Vagina (tissue), 2 donors: ENCODE data around the gene INTS7. TPM values are rescaled to one million over a fixed set of nuclear protein-coding genes. Genes with fewer than 3 reads are reported as not detected.

Experiments used
- DNase-seq, 2 donors: peaks; one replicate each; pipeline ENCODE4 v3.0.0-alpha.2; 2017; ENCODE audit errors: extremely low spot score in 2 of 2
- H3K27ac ChIP-seq: fragments of 200-600 bp; sonication (generic); one replicate; pipeline ENCODE4 v1.5.1; 2019
- H3K27me3 ChIP-seq: fragments of 200-600 bp; sonication (generic); one replicate; pipeline ENCODE4 v1.5.1; 2019
- H3K36me3 ChIP-seq, 2 donors: fragments of 200-600 bp; sonication (generic); one replicate each; pipeline ENCODE4 v1.5.1; 2017 to 2019
- H3K4me1 ChIP-seq: fragments of 200-600 bp; sonication (generic); one replicate; pipeline ENCODE4 v1.5.1; 2019
- H3K4me3 ChIP-seq, 2 donors: fragments of 200-600 bp; sonication (generic); 1 replicate in 1 of 2; 2 replicates in 1 of 2; pipeline ENCODE4 v1.5.1; 2016 to 2019
- H3K9me3 ChIP-seq: fragments of 200-600 bp; sonication (generic); one replicate; pipeline ENCODE4 v1.5.1; 2019
- CTCF ChIP-seq, 3 experiments: fragments of 450-650 bp in 2 of 3; fragments of 200-600 bp in 1 of 3; sonication (generic) in 1 of 3; IDR thresholded peaks; one replicate each; pipeline ENCODE4 v1.5.1; 2017 to 2019; ENCODE audit warnings: antibody characterized with exemption in 3 of 3, mild to moderate bottlenecking in 2 of 3, moderate library complexity in 2 of 3
- POLR2A ChIP-seq, 2 donors: fragments of 450-650 bp; IDR thresholded peaks; one replicate each; pipeline ENCODE4 v1.6.1; 2017; ENCODE audit warnings: antibody characterized with exemption in 2 of 2, mild to moderate bottlenecking in 2 of 2, moderate library complexity in 2 of 2
- POLR2AphosphoS5 ChIP-seq, 2 donors: sonication (generic); formaldehyde crosslinking; IDR thresholded peaks; one replicate each; pipeline ENCODE4 v1.9.0; 2017; ENCODE audit warnings: antibody characterized with exemption in 2 of 2, mild to moderate bottlenecking in 2 of 2, low read depth in 1 of 2; ENCODE audit not compliant: insufficient read depth in 1 of 2
- intact Hi-C: fragments of 100-400 bp; cut with DNase I; formaldehyde crosslinking; loops from one replicate; pipeline ENCODE4 v1.15.1; 2023
- total RNA-seq: library from RNA; depleted of rRNA; stranded (reverse); fragments of >200 nt; gene quantifications from one replicate; pipeline ENCODE4 v1.2.3, GENCODE V29; 2016

INTS7 gene
- total RNA-seq, 1 donor from 2014 or later = 10.8 TPM

GRCh38 chr1:212045981-212046380 is 10.6 kb upstream of the INTS7 start:
- intact Hi-C loops = no loop called here
- H3K27ac ChIP-seq = no peak overlapping the region
- no peaks in the 10 kb centered on the region for H3K4me1 ChIP-seq
- H3K9me3 ChIP-seq = no peaks in the 10 kb centered on the region
- DNase-seq = no peak
- no peak overlapping the region for H3K4me3 ChIP-seq
- TF ChIP-seq POLR2AphosphoS5 (IDR thresholded peaks at IDR 0.05; ENCODE audit: insufficient read depth in 1 of 2, low read depth in 1 of 2) = no peak
- no peak for TF ChIP-seq POLR2A (IDR thresholded peaks at IDR 0.05)
- no peak for TF ChIP-seq CTCF (IDR thresholded peaks at IDR 0.05)
- H3K36me3 ChIP-seq = no peaks in the 10 kb centered on the region
- H3K27me3 ChIP-seq = no peaks in the 10 kb centered on the region

DNA sequence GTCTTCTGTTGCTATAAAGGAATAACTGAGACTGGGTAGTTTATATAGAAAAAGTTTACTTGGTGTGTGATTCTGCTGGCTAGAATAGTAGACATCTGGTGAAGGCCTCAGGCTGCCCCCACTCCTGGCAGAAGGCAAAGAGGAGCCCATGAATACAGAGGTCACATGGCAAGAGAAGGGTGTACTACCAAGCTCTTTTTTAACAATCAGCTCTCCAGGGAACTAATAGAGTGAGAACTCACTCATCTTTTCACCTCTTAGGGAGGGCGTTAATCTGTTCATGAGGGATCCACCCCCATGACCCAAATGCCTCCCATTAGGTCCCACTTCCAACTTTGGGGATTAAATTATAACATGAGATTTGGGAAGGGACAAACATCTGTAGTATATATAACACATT is 9.5 kb upstream of the INTS7 start:
- no peak overlapping the region for H3K4me3 ChIP-seq
- TF ChIP-seq CTCF (IDR thresholded peaks at IDR 0.05) = no peak
- no peak for TF ChIP-seq POLR2AphosphoS5 (IDR thresholded peaks at IDR 0.05; ENCODE audit: insufficient read depth in 1 of 2, low read depth in 1 of 2)
- no peak for TF ChIP-seq POLR2A (IDR thresholded peaks at IDR 0.05)
- no peaks in the 10 kb centered on the region for H3K9me3 ChIP-seq
- intact Hi-C loops = no loop called here
- no peaks in the 10 kb centered on the region for H3K4me1 ChIP-seq
- DNase-seq = no peak
- H3K36me3 ChIP-seq = no peaks in the 10 kb centered on the region
- H3K27me3 ChIP-seq = no peaks in the 10 kb centered on the region
- H3K27ac ChIP-seq = no peak overlapping the region

DNA sequence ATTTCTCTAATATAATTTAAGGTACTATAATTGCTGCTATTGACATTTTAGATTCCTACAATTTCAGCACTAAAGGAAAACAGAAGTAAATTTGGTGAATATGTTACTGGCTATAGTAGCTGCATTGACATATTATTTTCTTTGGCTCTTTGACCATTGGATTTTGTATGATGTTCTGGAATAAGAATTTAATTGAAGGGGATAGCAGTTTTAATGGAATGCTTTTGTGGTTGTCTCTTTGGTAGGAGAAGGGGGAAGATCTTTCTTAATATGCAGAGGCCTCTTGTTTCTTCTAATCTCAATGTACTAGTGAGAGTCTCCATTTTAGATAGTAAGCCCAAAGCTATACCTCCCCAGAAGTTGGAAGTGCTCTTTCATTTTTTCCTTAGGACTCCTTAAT is 7.1 kb upstream of the INTS7 start:
- Histone ChIP-seq H3K4me1 (no peaks in the 10 kb centered on the region), H3K27me3 (no peaks in the 10 kb centered on the region), H3K9me3 (no peaks in the 10 kb centered on the region), H3K27ac (no peak overlapping the region), H3K36me3 (no peaks in the 10 kb centered on the region), H3K4me3 (no peak overlapping the region)
- TF ChIP-seq POLR2A (IDR thresholded peaks at IDR 0.05) (no peak), CTCF (IDR thresholded peaks at IDR 0.05) (no peak), POLR2AphosphoS5 (IDR thresholded peaks at IDR 0.05; ENCODE audit: insufficient read depth in 1 of 2, low read depth in 1 of 2) (no peak)
- intact Hi-C loops = no loop called here
- no peak for DNase-seq

DNA sequence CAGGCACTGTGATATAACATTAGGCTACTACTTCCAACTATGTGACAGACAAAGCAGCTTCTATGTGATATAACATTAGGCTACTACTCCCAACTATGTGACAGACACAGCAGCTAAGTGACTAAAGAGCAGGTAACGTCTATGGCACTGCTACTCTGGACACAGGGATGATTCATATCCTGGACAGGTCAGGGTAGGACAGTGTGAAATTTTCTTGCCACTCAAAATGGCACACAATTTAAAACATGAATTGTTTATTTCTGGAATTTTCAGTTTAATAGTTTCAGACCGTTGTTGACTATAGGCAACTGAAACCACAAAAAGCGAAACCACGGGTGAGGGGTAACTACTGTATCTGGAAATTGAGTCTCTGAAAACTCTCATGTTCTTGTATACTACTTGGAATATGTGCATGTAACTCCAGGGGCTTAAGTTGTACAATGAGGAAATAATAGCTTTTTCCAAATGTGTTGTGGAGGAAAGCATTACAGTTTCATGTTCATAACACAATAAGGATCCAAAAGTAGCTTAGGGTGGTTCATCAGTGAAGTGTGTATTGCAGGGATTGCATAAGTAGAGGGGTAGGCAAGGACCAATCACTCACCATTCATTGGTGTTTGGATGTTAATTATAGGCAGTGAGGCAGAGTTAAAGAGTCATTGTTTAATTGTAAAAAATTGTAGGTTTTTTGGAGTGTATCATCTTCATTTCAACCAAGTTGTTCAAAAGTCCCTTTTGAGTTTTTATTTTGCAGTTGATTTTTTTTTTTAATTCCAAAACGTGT is 5.5 kb upstream of the INTS7 start:
- H3K27ac ChIP-seq = no peak overlapping the region
- peaks cover 5% of the 10 kb centered on the region for H3K4me1 ChIP-seq
- no peaks in the 10 kb centered on the region for H3K27me3 ChIP-seq
- no peaks in the 10 kb centered on the region for H3K36me3 ChIP-seq
- no peak overlapping the region for H3K4me3 ChIP-seq
- no peaks in the 10 kb centered on the region for H3K9me3 ChIP-seq
- intact Hi-C loops = no loop called here
- DNase-seq = no peak
- TF ChIP-seq POLR2AphosphoS5 (IDR thresholded peaks at IDR 0.05; ENCODE audit: insufficient read depth in 1 of 2, low read depth in 1 of 2) (no peak), CTCF (IDR thresholded peaks at IDR 0.05) (no peak), POLR2A (IDR thresholded peaks at IDR 0.05) (no peak)

DNA sequence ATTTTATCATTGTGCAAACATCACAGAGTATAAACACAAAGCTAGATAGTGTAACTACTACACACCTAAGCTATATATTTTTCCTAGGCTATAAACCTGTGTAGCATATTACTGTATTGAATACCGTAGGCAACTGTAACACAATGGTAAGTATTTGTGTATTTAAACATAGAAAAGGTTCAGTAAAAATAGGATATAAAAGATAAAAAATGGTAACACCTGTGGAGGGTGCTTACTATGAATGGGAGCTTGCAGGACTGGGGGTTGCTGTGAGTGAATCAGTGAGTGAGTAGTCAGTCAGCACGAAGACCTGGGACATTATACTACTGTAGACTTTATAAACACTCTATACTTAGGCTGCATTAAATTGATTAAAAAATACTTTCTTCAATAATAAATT is 4.3 kb upstream of the INTS7 start:
- DNase-seq = no peak
- H3K4me3 ChIP-seq = no peak overlapping the region
- intact Hi-C loops = no loop called here
- H3K9me3 ChIP-seq = no peaks in the 10 kb centered on the region
- TF ChIP-seq POLR2AphosphoS5 (IDR thresholded peaks at IDR 0.05; ENCODE audit: insufficient read depth in 1 of 2, low read depth in 1 of 2) = no peak
- no peak for TF ChIP-seq CTCF (IDR thresholded peaks at IDR 0.05)
- no peak for TF ChIP-seq POLR2A (IDR thresholded peaks at IDR 0.05)
- H3K27me3 ChIP-seq = no peaks in the 10 kb centered on the region
- no peaks in the 10 kb centered on the region for H3K36me3 ChIP-seq
- H3K27ac ChIP-seq = no peak overlapping the region
- peaks cover 8% of the 10 kb centered on the region for H3K4me1 ChIP-seq
